Astrocyte of the hippocampus (primary cell): Measurements from ENCODE around the gene OPN4.

ENCODE experiments used
- DNase-seq: peaks from one replicate; pipeline ENCODE4 v3.0.0; 2011; ENCODE audit warnings: low read depth, low spot score

Gene OPN4

DNA sequence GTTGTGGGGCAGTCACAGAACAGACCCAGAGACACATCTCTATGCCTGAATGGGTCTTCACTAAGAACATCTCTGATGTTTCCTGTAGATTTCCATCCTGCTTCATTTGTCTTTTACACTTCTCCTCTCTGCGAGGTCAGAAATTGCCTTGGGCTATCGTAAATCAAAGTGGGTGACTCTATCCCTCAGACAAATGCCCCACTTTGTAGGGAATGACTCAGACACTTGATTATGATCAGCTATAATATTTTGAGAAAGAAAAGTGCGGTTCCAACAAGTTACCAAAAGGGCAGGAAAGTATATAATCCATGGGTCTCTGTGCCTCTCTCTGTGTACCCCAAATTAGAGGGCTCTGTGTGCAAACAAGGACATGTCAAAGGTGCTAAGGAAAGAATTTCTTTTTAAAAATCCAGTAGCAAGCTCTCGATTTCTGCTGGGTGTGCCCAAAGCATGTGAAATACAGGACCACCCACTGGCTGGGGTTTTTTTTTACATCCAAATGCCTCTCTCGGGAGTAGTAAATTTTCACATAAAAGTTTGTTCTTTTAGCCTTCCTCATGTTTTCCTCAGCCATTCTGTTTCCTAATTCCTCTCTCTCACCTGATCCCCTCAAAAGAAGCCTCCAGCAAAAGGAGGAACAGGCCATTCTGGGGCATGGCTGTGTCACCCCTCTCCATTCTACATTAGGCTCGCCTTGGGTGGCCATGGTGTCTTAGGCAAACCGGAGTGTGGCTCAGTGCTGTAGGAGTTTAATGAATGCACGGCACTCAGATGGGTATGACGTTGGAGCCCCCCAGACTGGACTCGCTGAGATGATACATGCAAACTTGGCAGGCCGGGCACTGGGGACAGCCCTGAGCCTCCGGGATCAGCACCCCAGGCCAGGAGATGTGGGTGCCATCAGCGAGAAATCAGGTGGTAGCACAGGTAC, 6.3 kb upstream of the OPN4 start:
- DNase-seq = no peak

DNA sequence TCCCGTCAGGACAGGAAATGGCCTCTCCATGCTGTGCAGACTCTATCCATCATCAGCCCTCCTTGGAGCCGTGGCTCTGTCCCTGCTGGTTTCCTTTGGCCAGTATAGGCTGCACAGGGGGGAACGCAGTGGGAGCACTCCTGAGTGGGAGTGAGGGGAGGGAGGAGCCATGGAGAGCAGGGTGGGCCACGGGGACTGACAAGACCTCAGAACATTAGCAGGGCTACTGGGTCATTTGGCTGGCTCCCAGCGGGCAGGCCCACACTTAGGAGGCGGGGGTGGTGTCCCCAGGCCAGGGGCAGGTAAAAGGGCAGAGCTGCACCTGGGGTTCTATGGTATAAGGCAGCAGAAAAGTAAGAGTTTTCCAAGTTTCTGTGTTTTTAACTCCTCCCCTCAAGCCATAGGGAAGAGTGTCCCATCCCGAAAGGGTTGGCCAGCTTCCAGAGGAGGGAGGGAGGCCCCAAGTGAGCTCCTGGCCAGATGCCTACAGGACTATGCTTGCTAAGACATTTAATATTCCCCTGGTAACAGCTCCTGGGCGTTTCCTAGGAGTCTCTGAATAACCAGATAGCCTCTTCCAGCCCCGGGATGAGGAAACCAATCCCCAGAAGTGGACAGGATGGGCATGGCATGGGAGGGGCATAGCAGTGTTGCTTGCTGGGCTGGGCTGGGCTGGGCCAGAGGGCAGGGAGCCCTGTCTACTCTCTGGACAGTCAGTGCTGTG, 5.5 kb upstream of the OPN4 start:
- DNase-seq = peak; percentile 50

DNA sequence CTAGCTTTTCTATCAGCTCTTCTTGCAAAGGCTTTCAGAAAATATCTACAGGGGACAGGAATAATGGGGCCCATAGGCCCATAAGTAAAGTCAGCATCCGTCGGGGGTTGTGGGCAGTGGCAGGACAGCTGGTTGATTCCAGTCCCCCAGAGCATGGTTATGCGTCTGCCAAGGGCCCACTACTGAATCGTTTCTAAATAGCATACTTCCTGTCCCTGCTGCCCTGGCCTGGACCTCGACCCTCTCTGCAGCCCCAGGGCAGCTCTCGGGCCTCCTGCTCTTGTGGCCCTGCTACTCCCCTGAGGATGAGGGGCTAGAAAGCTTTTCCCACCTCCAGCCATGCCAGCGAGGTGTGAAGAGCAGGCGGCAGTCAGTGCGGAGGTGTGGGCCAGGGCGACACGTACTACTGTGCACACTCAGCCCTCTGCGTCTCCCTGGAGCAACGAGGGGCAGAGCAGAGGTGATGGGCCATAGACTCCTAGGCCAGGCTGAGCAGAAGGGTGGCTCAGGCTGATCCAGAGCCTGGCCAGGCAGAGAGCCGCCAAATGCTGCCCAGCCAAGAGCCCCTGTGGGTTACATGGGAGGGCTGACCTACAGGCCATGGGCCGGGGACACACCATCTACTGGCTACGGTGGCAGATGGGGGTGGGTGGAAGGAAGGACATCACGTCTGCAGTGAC, 4.7 kb upstream of the OPN4 start:
- no peak for DNase-seq

GRCh38 chr10:86650151-86650550, 4.2 kb upstream of the OPN4 start:
- DNase-seq = no peak

DNA sequence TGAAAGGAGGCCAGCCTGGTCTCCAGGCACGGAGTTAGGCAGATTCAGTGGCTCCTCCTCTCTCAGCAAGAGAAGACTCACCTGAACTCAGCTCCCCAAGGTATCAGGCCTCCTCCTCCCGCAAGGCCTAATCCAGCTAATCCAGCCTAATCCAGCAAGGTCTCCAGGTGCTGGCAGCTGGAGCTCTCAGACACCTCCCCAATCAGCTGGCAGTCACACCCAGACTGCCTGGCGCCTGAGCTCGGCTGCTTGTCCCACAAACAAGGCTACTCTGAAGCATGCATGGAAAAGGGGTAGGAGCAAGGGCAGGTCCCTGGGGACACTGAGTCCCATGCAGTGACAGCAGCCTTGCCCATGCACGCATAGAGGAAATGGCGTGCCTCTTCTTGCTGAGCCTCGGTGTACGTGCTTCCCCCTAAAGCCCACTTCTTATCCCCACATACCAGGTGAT, 3.3 kb upstream of the OPN4 start:
- no peak for DNase-seq

GRCh38 chr10:86651631-86652331, 2.6 kb upstream of the OPN4 start:
- no peak for DNase-seq

DNA sequence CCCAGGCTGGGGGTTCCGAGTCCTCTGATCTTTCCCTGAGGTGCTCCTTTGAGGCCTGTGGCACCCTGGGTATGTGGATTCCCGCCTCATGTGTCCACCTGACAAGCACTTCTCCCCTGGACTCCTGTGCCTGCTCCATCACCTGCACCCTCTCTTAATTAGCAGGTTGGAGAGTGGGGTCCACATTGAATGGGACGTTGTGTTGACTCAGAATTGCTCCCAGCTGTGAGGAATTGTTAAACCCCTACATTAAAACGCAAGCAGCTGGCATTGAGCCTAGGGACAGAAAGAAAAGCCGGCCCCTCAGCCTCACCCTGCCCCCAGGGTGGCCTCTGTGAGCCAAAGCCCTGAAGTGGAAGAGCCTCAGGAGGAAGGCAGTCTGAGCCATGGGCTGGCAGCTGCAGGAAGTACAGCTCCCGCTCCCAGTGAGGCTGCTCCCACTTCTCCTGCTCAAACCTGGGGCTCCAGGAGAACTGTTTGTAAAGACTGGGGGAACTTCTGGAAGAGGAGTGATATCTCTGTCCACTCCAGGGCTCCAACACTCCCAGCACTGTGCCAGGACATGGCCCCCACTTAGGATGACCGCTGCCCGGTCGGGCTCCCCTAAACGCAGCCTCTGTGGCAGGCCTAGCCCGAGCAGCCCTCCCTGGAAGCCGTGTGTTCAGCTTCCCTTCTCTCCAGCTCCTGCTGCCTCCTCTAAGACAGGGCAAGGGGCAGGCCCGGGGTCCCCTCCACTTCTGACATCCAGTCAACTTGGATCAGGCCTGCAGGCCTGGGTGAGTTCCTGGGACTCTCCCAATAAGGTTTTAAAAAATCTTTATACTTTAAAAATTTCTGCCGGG, 1.8 kb upstream of the OPN4 start:
- DNase-seq = peak; percentile 51

DNA sequence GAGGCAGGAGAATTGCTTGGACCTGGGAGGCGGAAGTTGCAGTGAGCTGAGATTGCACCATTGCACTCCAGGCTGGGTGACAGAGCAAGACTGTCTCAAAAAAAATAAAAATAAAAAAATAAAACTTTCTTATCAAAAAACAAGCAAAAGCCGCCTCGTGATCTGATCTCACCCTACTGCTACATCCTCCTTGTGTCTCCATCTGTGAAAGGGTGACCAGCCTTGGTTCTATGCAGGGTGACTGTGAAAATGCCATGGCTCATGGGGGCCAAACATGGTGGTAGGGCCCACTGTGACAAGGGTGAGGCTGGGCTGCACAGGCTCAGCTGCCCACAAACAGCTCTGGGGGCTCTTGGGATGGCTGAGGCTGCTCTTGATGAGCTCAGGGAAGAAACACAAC, 968 bp upstream of the OPN4 start:
- no peak for DNase-seq

- no peak for DNase-seq
Observed at GRCh38 chr10:86653987-86654386, 360 bp upstream of the OPN4 start.

DNA sequence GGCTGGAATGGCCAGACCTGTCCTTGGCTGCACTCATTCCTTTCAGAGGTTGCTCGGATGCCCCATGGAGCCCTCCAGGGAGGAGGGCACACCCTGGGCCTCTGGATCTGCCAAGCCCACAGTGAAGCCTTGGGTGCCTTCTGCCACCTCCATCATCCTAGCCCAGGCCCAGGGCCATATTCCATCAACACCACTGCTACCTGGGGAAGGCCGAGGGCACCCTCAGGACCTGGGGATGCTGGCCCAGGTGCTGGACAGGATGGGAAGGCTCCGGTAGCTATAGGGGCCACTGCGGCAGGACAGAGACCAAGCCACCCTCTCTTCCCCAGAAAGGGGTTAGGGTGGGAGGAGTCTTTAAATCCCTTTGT, 810 bp downstream of the OPN4 start:
- no peak for DNase-seq

GRCh38 chr10:86655596-86655995, 1.2 kb downstream of the OPN4 start:
- no peak for DNase-seq

DNA sequence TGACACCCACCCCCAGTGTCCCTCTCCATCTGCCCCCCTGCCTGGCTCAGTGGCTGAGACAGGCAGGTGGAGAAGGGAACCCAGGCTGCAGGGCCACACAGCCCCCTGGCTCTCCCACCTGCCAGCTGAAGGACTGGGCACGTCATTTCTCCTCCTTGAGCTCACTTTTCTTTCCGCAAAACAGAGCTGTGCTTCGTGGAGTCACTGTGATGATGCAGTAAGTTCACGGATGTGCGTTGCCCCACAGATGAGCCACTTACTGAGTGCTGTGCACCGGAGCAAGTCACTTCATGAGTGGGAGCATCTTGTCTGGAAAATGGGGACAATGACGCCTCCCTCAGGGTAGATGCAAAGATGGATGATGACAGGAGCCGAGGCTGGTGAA, 2.7 kb downstream of the OPN4 start:
- no peak for DNase-seq

DNA sequence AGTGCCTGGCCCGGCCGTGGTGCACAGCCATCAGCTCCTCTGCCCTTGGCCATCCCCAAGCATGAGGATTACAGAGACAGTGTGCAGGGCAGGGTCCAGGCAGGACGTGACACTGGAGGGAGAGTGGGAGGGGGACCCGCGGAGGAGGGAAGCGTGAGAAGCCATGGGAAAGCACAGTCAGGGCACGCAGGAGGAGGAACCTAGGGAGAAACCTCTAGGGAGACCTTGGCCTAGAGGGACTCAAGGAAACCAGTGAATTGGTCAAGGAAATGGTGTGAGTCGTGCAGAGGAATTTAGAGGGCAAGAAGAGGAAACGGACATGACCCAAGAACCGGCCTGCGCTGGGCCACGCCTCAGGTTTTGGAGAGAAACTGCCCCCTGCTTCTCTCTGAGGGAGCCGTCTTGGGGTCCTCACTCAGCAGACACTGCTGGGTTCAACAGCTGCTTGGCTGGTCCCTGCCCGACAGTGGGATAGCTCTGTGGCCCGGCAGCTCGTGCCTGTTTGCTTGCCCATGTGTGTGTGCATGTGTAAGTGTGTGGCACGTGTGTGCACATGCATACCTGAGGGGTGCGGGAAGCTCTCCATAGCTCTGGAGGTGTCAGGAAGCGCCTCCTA, 3.2 kb downstream of the OPN4 start:
- DNase-seq = no peak

DNA sequence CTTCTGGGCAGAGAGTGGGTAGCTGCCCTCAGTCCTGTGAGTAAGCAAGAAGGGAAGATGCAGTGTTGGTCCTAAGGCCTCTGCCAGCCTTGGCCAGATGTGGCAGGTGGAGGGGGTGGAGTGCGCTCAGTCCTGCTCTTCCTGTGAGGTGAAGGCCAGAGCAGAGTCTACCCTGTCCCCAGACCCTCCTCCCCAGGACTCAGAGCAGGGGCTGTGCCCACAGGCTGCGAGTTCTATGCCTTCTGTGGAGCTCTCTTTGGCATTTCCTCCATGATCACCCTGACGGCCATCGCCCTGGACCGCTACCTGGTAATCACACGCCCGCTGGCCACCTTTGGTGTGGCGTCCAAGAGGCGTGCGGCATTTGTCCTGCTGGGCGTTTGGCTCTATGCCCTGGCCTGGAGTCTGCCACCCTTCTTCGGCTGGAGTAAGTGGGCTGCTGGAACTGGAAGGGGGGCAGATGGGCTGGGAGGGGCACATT, 4.0 kb downstream of the OPN4 start:
- DNase-seq = no peak

DNA sequence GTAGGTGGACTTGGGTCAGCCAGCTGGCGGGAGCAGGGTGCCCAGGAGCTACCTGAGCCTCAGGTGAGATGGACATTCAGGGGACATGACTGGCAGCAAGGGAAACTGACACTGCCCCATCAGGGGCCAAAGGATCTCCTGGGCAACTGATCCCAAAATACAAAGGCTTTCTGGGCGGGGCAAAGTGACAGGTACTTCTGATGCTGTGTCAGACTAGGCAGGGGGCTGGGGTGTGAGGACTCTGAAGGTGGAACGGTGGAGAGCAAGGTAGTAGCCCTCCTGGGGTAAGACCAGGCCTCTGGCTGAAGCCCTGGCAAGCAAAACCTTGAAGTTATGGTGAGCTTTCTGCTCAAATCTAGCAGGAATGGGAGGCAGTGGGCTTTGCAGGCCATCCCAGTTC, 4.4 kb downstream of the OPN4 start:
- DNase-seq = no peak

GRCh38 chr10:86659161-86659691, 4.9 kb downstream of the OPN4 start:
- DNase-seq = no peak

DNA sequence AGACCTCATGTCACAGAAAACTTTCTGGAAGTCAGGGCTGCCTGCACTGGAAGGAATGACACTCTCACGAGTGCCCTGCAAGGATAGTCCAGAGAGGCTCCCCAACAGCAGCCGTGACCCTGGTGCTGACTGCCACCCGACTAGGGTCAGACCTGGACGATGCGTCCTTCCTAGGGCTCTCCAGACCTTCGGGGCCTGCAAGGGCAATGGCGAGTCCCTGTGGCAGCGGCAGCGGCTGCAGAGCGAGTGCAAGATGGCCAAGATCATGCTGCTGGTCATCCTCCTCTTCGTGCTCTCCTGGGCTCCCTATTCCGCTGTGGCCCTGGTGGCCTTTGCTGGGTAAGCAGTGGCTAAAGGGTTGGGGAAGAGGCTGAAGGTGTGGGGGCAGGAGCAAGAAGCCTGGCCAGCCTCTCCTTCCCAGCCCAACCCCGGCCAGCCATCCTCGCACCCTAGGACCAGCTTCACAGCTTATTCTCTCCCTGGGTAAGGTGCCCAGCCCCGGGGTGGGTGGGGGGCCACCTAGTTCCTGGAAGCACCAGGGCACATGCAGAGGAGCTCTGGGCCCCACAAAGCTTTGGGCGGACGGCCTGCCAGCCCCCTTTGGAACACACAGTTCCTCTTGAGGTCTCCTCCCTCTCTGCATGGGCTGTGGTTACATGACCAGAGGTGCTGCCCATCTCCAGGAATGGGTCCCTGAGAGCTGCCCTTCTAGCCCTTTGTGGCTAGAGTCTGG, 5.5 kb downstream of the OPN4 start:
- no peak for DNase-seq

GRCh38 chr10:86661161-86662025, 7.0 kb downstream of the OPN4 start:
- DNase-seq = peak; percentile 39
